Upper lobe of right lung (tissue), 1 donor: ENCODE results near the gene KLHL30. TPM values are rescaled to one million over a fixed set of nuclear protein-coding genes. Genes with fewer than 3 reads are reported as not detected.

ENCODE experiments used
- ATAC-seq: fragments of 200-7000 bp; cut with Tn5 transposase; one replicate; pipeline ENCODE4 v1.9.1; 2020; ENCODE audit warnings: mild to moderate bottlenecking, moderate library complexity
- DNase-seq: peaks from one replicate; pipeline ENCODE4 v3.0.0-alpha.2; 2020
- H3K27ac ChIP-seq: fragments of 200-600 bp; one replicate; pipeline ENCODE4 v1.8.0; 2022
- H3K27me3 ChIP-seq: fragments of 200-600 bp; one replicate; pipeline ENCODE4 v1.8.0; 2022; ENCODE audit warnings: mild to moderate bottlenecking
- H3K36me3 ChIP-seq: fragments of 200-600 bp; one replicate; pipeline ENCODE4 v1.8.0; 2022
- H3K4me1 ChIP-seq: fragments of 200-600 bp; one replicate; pipeline ENCODE4 v1.8.0; 2022
- H3K4me3 ChIP-seq: fragments of 200-600 bp; one replicate; pipeline ENCODE4 v1.8.0; 2022; ENCODE audit warnings: mild to moderate bottlenecking
- H3K9me3 ChIP-seq: fragments of 200-600 bp; one replicate; pipeline ENCODE4 v1.8.0; 2022
- CTCF ChIP-seq: fragments of 200-600 bp; IDR thresholded peaks from one replicate; pipeline ENCODE4 v1.8.0; 2022; ENCODE audit warnings: antibody characterized with exemption
- intact Hi-C: fragments of 100-400 bp; cut with DNase I; formaldehyde crosslinking; loops from one replicate; pipeline ENCODE4 v1.11.0; 2022
- total RNA-seq: library from RNA; stranded (reverse); fragmentation: NEBNext Ultra II Directional; extraction: Animal tissue kit (Norgen Biotek cat#: 25700); gene quantifications from one replicate; pipeline ENCODE4 v1.2.1, GENCODE V29; 2021
- donor health status: DM: no; HTN: yes; CAD: no; lungs with severe emphysema.

Gene KLHL30
- total RNA-seq, 1 donor from 2014 or later, result 0.90 TPM

GRCh38 chr2:238176613-238177012, 38.1 kb downstream of the KLHL30 start:
- no peak overlapping the region for H3K27ac ChIP-seq
- no peak overlapping the region for H3K4me3 ChIP-seq
- ATAC-seq (no peak), DNase-seq (no peak)
- no peaks in the 10 kb centered on the region for H3K27me3 ChIP-seq
- no peaks in the 10 kb centered on the region for H3K9me3 ChIP-seq
- TF ChIP-seq CTCF, result no peak
- H3K36me3 ChIP-seq, result peaks cover 96% of the 10 kb centered on the region
- no peaks in the 10 kb centered on the region for H3K4me1 ChIP-seq
- intact Hi-C loops, result no loop called here

GRCh38 chr2:238180554-238180953, 42.1 kb downstream of the KLHL30 start:
- Histone ChIP-seq H3K27me3 (no peaks in the 10 kb centered on the region), H3K27ac (no peak overlapping the region), H3K4me1 (no peaks in the 10 kb centered on the region), H3K9me3 (no peaks in the 10 kb centered on the region), H3K36me3 (peaks cover 97% of the 10 kb centered on the region), H3K4me3 (no peak overlapping the region)
- ATAC-seq (no peak), DNase-seq (no peak)
- no peak for TF ChIP-seq CTCF
- intact Hi-C loops, result no loop called here

- ATAC-seq (no peak), DNase-seq (no peak)
- intact Hi-C loops, result no loop called here
- Histone ChIP-seq H3K4me1 (no peaks in the 10 kb centered on the region), H3K36me3 (peaks cover 100% of the 10 kb centered on the region), H3K27ac (no peak overlapping the region), H3K27me3 (no peaks in the 10 kb centered on the region), H3K9me3 (no peaks in the 10 kb centered on the region), H3K4me3 (no peak overlapping the region)
- TF ChIP-seq CTCF, result no peak
Measured at GRCh38 chr2:238182362-238182761, 43.9 kb downstream of the KLHL30 start.

GRCh38 chr2:238183821-238184220, 45.4 kb downstream of the KLHL30 start:
- no peak for TF ChIP-seq CTCF
- ATAC-seq (no peak), DNase-seq (no peak)
- H3K9me3 ChIP-seq, result no peaks in the 10 kb centered on the region
- H3K36me3 ChIP-seq, result peaks cover 100% of the 10 kb centered on the region
- H3K4me1 ChIP-seq, result no peaks in the 10 kb centered on the region
- H3K4me3 ChIP-seq, result no peak overlapping the region
- no peak overlapping the region for H3K27ac ChIP-seq
- intact Hi-C loops, result no loop called here
- no peaks in the 10 kb centered on the region for H3K27me3 ChIP-seq

GRCh38 chr2:238187618-238188548, 49.4 kb downstream of the KLHL30 start:
- DNase-seq, result no peak
- no peak overlapping the region for H3K27ac ChIP-seq
- H3K9me3 ChIP-seq, result no peaks in the 10 kb centered on the region
- intact Hi-C loops, result no loop called here
- no peak for TF ChIP-seq CTCF
- no peak overlapping the region for H3K4me3 ChIP-seq
- no peak for ATAC-seq
- H3K36me3 ChIP-seq, result peaks cover 100% of the 10 kb centered on the region
- no peaks in the 10 kb centered on the region for H3K4me1 ChIP-seq
- no peaks in the 10 kb centered on the region for H3K27me3 ChIP-seq
